Activated CD8-positive, alpha-beta memory T cell treated with anti-CD3 and anti-CD28 coated beads for 36 hours (primary cell): Measurements from ENCODE around the gene ALDH3B1. TPM values are rescaled to one million over a fixed set of nuclear protein-coding genes. Genes with fewer than 3 reads are reported as not detected.

Experiments
- CTCF ChIA-PET: fragments of 350-600 bp; sonication (Branson Sonifier 250); formaldehyde crosslinking; loops from one replicate; lab custom pipeline; 2021; ENCODE audit warnings: antibody characterized with exemption; lab: Charles Lee
- POLR2A ChIA-PET: fragments of 350-600 bp; sonication (Branson Sonifier 250); formaldehyde crosslinking; loops from one replicate; lab custom pipeline; 2021; ENCODE audit warnings: antibody characterized with exemption; lab: Charles Lee
- total RNA-seq, 2 experiments: library from RNA; stranded (reverse); gene quantifications; one replicate each; pipeline ENCODE4 v1.2.3, GENCODE V29; 2021

ALDH3B1 gene
- total RNA-seq, 2 experiments from 2014 or later, result not detected

- POLR2A ChIA-PET, result no interaction called here
- CTCF ChIA-PET, result no interaction called here
Measured at GRCh38 chr11:68025047-68025446, 14.9 kb downstream of the ALDH3B1 start.

GRCh38 chr11:68026391-68027105, 16.4 kb downstream of the ALDH3B1 start:
- ChIA-PET CTCF (no interaction called here), POLR2A (no interaction called here)

DNA sequence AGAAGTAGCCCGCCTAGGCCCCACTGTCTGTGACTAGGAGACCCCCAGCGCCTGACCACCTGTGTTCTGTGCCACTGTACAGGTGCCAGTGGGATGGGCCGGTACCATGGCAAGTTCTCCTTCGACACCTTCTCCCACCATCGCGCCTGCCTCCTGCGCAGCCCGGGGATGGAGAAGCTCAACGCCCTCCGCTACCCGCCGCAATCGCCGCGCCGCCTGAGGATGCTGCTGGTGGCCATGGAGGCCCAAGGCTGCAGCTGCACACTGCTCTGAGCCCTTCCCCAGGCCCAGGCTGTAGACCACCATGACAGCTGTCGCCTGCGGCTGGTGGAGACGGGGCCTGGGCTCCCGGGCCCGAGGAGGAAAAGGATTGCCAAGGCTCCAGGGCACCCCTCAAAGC, 17.5 kb downstream of the ALDH3B1 start:
- ChIA-PET CTCF (no interaction called here), POLR2A (no interaction called here)

- CTCF ChIA-PET, result no interaction called here
Measured at GRCh38 chr11:68028802-68029545, 18.8 kb downstream of the ALDH3B1 start.

DNA sequence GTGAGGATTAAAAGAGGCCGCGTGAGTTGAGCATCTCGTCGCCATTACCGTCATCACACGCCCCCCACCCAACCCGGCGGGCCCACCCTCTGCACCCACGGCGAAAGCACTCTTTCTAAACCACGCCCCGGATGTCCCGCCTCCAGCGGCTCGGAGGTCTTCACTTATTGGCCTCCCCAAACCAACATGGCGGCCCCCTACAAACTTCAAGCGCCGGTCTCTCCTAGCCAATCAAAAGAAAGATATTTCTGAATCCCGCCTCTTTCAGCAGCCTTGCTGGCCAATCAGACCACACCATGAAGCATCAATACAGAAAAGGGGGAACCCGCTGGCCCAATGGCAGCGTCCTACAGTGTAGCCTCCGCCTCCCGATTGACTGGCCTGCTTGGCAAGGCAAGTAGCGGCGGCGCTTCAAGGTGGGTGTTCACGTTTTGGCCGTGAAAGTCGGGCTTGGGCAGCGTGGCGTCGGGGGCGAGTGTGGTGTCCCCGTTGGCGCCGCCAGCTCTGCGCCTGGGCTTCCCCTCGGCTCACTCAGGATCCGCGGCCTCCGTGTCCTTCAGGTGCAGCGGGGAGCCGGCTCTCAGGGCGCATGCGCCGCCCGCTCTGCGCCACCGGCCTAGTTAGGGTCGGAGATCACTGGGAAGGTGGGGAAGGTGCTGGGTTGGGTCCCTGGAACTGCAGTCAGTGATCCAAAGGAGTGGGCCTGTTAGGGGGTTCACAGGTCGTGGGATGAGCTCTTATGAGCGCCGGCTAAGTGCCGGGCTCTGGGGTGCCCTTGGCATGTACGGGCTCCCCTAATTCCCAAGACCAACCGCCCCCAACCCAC, 20.4 kb downstream of the ALDH3B1 start, which contains the start of gene NDUFS8:
Gene NDUFS8 (plus strand): TSS at position 364 of the 826 bp plus-strand sequence. CDS start 1,471 bp downstream, outside the sequence.
- POLR2A ChIA-PET, result interaction anchor here (0.6 to 1.0 kb wide), 3 partner anchors 9 to 78 kb away, joined by 3 to 5 read pairs (median 4); partner anchors contain the start of gene TCIRG1
- CTCF ChIA-PET, result interaction anchor here (0.6 kb wide), 1 partner anchor 62 kb away, joined by 4 read pairs; no protein-coding TSS in a partner anchor

More at GRCh38 chr11:68028802-68029545, 18.8 kb downstream of the ALDH3B1 start:
- POLR2A ChIA-PET, result interaction anchor here (0.7 kb wide), 1 partner anchor 14 kb away, joined by 5 read pairs; no protein-coding TSS in a partner anchor

DNA sequence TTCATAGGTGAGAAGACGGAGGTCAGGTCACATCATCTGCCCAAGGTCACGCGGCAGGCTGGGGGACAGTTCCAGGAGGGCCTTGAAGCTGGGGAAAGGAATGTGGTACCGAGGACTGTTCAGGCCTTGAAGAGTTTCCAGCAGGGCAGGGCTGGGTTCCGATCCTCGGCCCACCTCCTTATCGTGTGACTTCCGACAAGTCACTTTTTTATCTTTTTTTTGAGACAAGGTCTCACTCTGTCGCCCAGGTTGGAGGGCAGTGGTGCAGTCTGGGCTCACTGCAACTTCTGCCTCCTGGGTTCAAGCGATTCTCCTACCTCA, 21.0 kb downstream of the ALDH3B1 start:
- POLR2A ChIA-PET, result interaction anchor here (0.6 to 1.0 kb wide), 2 partner anchors 8 to 10 kb away, joined by 3 to 4 read pairs; partner anchors contain the start of gene TCIRG1
- CTCF ChIA-PET, result no interaction called here

DNA sequence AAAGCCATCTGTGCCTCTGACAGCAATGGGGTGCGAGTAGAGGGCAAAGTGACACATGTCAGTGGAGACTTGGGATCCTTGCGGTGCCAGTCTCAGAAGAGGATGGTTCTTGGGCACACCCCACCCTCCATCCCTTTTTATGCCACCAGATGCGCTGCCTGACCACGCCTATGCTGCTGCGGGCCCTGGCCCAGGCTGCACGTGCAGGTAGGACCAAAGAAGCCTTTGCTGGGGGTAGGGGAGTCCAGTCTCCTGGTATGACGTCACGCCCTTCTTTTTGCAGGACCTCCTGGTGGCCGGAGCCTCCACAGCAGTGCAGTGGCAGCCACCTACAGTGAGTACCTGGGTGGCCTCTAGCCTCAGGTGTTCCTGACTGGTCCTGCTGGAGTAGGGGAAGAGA, 21.9 kb downstream of the ALDH3B1 start:
- CTCF ChIA-PET, result no interaction called here

DNA sequence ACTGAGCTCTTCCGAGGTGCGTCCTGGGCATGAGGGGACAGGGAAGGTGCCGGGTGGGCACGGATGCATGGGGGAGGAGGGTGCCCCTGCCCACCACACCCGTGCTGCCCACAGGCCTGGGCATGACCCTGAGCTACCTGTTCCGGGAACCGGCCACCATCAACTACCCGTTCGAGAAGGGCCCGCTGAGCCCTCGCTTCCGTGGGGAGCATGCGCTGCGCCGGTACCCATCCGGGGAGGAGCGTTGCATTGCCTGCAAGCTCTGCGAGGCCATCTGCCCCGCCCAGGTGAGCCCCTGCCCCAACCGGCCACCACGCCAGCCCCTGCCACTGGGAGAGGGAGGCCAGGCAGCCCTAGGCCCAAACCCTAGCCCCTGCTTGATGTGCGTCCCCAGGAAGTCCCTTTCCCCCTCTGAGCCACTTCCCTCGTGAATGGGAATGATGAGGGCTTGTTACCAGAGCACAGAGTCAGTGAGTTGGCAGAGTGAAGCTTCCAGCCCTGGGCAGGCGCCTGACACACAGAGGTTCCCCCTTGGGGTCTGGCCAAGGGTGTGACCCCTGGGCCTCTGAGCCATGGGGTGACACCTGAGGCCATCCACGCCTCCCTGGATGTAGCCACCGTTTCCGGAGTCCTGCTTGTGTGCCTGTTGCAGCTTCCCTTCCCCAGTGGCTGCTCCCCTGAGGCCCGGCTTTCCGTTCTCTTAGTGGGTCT, 23.0 kb downstream of the ALDH3B1 start:
- ChIA-PET POLR2A (interaction anchor here (0.6 kb wide), 1 partner anchor 1780 kb away, joined by 6 read pairs; no protein-coding TSS in a partner anchor), CTCF (no interaction called here)

More for the DNA sequence above, 21.9 kb downstream of the ALDH3B1 start:
- POLR2A ChIA-PET, result no interaction called here

GRCh38 chr11:68033708-68034045, 23.6 kb downstream of the ALDH3B1 start:
- ChIA-PET CTCF (no interaction called here), POLR2A (no interaction called here)

DNA sequence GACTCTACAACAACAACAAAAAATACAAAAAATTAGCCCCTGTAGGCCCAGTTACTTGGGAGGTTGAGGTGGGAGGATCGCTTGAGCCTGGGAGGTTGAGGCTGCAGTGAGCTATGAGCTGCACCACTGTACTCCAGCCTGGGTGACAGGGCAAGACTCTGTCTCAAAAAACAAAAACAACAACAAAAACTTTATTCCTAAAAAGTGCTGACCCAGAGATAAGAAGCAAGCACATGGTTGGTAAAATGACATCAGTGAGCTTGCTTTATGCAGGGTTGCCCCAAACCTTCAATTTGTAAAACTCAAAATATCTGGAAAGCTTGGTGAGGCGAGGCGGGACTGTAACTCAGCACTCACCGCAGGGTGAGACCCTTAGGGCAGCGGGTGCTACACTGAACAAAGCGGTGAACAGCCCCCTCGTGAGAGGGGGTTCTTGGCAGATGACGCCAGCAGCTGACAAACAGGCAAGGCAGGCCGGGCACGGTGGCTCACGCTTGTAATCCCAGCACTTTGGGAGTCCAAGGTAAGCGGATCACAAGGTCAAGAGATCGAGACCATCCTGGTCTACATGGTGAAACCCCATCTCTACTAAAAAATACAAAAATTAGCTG, 25.2 kb downstream of the ALDH3B1 start:
- POLR2A ChIA-PET, result no interaction called here
- CTCF ChIA-PET, result interaction anchor here (0.6 to 0.9 kb wide), 3 partner anchors 25 to 174 kb away, joined by 3 to 7 read pairs (median 3); partner anchors contain the start of gene ALDH3B1

GRCh38 chr11:68036141-68036716, 26.1 kb downstream of the ALDH3B1 start:
- ChIA-PET POLR2A (no interaction called here), CTCF (interaction anchor here (0.9 kb wide), 1 partner anchor 26 kb away, joined by 7 read pairs; the partner anchor contains the start of gene ALDH3B1)

GRCh38 chr11:68036717-68037239, 26.7 kb downstream of the ALDH3B1 start:
- ChIA-PET POLR2A (interaction anchor here (2.4 kb wide), 1 partner anchor 16 kb away, joined by 5 read pairs; no protein-coding TSS in a partner anchor), CTCF (no interaction called here)

DNA sequence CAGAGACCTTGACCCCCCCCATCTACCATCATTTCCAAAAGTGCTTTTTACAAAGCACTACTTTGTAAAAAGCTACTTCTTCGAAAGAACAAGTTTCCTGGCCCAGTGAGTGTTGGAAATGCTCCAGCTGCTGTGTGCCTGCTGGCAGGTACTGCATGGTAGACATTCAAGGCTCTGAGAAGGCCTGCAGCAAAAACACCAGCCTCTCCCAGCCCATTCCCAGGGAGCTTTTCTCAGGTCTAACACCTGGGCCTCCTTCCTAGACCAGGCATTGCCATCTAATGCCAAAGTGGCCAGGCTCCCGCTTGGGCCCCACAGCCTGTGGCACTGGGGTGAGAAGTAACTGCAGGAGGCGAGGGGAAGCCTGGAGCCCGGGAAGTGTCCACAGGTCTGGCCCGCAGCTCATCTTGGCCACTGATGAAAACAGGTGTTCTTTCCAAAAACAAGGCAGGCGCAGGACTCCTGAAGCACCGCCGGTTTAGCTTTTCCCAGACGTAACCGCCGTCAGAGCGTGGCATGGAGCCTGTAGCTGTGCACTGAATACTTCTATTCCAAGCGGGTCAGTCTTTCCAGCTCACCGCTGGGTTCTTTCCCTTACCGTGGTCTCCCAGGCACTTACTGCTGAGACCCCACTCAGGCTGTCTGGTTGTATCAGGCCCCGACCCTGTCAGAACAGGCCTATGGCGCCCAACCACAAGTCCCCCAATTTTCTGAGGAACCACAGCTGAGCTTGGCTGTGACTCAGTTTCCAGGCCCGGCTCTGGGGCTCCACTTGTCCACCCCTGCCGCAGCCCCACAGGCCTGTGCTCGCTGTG, 27.5 kb downstream of the ALDH3B1 start:
- CTCF ChIA-PET, result no interaction called here
- POLR2A ChIA-PET, result interaction anchor here (2.4 kb wide), 1 partner anchor 15 kb away, joined by 5 read pairs; no protein-coding TSS in a partner anchor

DNA sequence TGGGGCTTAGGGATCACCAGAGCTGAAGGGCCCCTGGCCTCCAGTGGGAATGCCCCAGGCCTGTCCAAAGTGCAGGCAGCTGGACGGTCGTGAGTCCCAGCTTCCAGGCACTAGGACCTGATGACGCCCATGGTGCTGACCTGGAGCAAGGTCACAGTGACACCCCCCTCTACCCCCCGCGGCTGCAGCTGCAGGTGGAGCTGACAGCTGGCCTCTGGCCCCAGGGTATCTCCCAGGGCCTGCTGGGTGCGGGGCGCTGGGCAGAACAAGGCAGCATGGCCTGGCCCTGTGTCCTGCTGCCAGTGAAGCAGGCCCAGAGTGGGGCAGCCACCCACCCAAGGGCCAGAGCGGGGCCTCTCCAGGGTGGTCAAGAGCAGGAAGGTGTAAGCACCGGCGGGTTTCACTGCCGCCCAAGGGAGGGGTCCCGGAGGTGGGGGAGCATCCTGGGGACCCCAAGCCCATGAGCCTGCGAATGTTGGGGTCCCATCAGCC, 28.1 kb downstream of the ALDH3B1 start:
- ChIA-PET POLR2A (interaction anchor here (2.4 kb wide), 1 partner anchor 15 kb away, joined by 5 read pairs; no protein-coding TSS in a partner anchor), CTCF (no interaction called here)

DNA sequence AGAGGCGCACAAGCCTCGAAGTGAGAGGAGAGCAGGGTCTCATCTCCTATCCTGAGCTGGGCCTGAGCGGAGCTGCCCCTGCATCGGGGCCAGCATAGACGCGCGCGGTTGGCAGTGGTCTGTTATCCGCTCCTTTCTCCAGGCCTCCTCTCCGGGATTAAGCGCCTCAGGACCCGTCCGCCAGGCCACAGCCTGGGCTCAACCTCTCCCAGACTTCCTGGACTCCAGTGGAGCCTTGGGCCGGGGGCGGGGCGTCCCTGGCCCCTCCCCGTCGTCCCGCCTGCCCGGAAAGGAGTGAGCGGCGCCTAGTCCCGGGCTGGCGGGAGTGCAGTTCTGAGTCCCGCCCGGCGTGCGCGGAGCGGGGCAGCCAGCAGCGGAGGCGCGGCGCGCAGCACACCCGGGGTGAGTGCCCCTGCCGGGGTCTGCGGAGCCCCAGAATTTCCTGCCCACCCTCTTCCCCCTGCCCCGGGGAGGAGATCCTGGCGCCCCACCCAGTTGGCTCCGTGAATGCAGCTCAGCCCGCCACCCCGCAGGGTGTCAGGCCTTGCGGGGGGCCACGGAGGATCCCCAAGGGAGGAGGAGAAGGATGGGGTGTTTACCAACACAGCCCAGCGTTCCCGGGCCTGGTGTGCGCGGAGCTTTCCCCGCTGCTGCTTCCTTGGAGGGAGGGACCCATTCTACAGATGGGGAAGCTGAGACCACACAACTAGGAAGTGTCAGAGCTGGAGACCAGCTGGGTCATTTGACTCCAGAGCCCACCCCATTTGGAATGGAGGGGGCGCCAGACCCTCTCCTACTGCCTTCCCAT, 28.8 kb downstream of the ALDH3B1 start, which contains the start of gene TCIRG1:
Gene TCIRG1 (plus strand): TSS at position 308 of the 808 bp plus-strand sequence. CDS start 2,247 bp downstream, outside the sequence.
- CTCF ChIA-PET, result interaction anchor here (1.0 kb wide), 1 partner anchor 45 kb away, joined by 4 read pairs; no protein-coding TSS in a partner anchor
- POLR2A ChIA-PET, result interaction anchor here (1.1 to 2.4 kb wide), 2 partner anchors 8 to 14 kb away, joined by 4 to 5 read pairs; no protein-coding TSS in a partner anchor
